Measurements from ENCODE around the gene KCNN3.

The KCNN3 gene

DNA sequence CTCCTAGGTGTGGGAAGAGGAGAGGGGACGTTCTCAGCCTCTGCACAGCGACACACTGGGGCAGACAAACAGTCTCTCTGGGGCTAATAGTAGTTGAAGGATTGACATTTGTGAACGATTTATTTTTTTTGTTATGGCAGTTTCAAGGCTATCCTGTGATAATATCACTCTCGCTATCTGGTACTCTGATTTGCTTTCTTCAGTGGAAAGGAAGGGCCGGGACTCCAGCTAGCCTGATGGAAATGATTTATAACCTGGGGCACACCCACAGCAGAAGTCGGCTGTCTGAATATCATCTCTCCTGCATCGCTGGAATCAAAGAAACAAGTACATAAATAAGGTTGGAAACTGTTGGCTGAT lies 122.7 kb downstream of the KCNN3 start:
- no peak for TF ChIP-seq ZNF560 (tag by site-specific recombination; IDR thresholded peaks at IDR 0.05; ENCODE audit: borderline replicate concordance)
- 0 out of 2 replicates have a peak, but pooled peaks have one; percentile 14 for TF ChIP-seq KLF10 (tag by site-specific recombination; IDR thresholded peaks at IDR 0.05)
- TF ChIP-seq ZFP37 (tag by site-specific recombination; IDR thresholded peaks at IDR 0.05): no peak
- no peak for TF ChIP-seq ZNF596 (tag by site-specific recombination; IDR thresholded peaks at IDR 0.05)
- TF ChIP-seq, protein P1, sequence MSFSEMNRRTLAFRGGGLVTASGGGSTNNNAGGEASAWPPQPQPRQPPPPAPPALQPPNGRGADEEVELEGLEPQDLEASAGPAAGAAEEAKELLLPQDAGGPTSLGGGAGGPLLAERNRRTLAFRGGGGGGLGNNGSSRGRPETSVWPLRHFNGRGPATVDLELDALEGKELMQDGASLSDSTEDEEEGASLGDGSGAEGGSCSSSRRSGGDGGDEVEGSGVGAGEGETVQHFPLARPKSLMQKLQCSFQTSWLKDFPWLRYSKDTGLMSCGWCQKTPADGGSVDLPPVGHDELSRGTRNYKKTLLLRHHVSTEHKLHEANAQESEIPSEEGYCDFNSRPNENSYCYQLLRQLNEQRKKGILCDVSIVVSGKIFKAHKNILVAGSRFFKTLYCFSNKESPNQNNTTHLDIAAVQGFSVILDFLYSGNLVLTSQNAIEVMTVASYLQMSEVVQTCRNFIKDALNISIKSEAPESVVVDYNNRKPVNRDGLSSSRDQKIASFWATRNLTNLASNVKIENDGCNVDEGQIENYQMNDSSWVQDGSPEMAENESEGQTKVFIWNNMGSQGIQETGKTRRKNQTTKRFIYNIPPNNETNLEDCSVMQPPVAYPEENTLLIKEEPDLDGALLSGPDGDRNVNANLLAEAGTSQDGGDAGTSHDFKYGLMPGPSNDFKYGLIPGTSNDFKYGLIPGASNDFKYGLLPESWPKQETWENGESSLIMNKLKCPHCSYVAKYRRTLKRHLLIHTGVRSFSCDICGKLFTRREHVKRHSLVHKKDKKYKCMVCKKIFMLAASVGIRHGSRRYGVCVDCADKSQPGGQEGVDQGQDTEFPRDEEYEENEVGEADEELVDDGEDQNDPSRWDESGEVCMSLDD (tag by site-specific recombination; IDR thresholded peaks at IDR 0.05): no peak
- TF ChIP-seq OSR2 (tag by site-specific recombination; IDR thresholded peaks at IDR 0.05): no peak
- TF ChIP-seq ZNF791 (tag by site-specific recombination; IDR thresholded peaks at IDR 0.05): no peak
- no peak for TF ChIP-seq ZNF521 (tag by site-specific recombination; IDR thresholded peaks at IDR 0.05)
- TF ChIP-seq ZXDB (tag by site-specific recombination; IDR thresholded peaks at IDR 0.05): no peak
- TF ChIP-seq ZNF701 (tag by site-specific recombination; IDR thresholded peaks at IDR 0.05): no peak
- TF ChIP-seq ZNF175 (tag by site-specific recombination; IDR thresholded peaks at IDR 0.05): no peak
- TF ChIP-seq TSHZ1 (tag by site-specific recombination; IDR thresholded peaks at IDR 0.05; ENCODE audit: borderline replicate concordance): no peak
- peak; percentile 93 for TF ChIP-seq PRDM4 (tag by site-specific recombination; IDR thresholded peaks at IDR 0.05)
- no peak for TF ChIP-seq ZNF37A (tag by site-specific recombination; IDR thresholded peaks at IDR 0.05)
- Histone ChIP-seq H3K27ac (ENCODE audit: extremely low read depth, low read depth, low read length) (no peak overlapping the region), H3K36me3 (ENCODE audit: control insufficient read depth in 2 of 2, insufficient read depth in 1 of 2, low read length in 2 of 2) (no peaks in the 10 kb centered on the region), H3K4me3 (ENCODE audit: low read depth, low read length) (no peak overlapping the region), H3K9me3 (ENCODE audit: control insufficient read depth, insufficient read depth, low read depth, low read length) (no peaks in the 10 kb centered on the region), H3K4me1 (ENCODE audit: control insufficient read depth, insufficient read depth, low read length) (no peaks in the 10 kb centered on the region)
- POLR2A ChIA-PET: interaction anchor here (1.4 kb wide), 1 partner anchor 44 kb away, joined by 3 read pairs; no protein-coding TSS in a partner anchor
- CTCF ChIA-PET: interaction anchor here (1.1 kb wide), 1 partner anchor 174 kb away, joined by 3 read pairs; no protein-coding TSS in a partner anchor

DNA sequence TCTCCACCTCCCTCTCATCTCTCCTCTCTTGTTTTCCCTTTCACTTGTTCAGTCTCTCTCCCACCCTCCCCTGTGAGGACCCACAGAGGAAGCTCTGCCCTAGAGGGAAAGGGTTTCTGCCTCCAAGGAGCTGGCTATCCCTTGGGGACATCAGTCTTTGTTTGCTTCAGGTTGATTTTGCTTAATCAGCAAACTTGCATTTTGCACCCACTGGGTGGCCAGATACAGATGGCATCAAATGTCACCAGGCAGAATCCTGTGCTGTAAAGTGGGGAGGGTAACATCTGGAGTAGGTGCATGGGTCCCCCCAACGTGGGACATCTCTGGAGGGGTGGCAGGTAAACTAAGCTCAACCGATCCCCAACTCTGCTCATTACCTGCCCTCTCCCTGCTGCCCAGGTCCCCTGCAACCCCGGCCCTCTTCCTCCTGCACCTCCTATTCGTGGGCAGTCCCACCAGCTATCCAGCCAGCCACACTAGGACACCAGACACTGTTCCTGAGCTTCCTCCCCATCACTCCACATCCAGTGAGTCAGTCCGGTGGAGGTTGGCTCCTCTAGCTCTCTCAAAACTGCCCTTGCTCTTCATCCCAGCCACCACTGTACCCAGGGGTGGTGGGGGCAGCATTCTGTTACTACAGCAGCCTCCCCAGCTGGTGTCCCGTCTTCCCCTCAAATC lies 123.3 kb downstream of the KCNN3 start:
- CTCF ChIA-PET: interaction anchor here (0.5 to 0.7 kb wide), 2 partner anchors 27 to 315 kb away, joined by 4 to 6 read pairs; no protein-coding TSS in a partner anchor
- Histone ChIP-seq H3K9me3 (ENCODE audit: control insufficient read depth, insufficient read depth, low read depth, low read length) (no peaks in the 10 kb centered on the region), H3K27ac (ENCODE audit: extremely low read depth, low read depth, low read length) (no peak overlapping the region), H3K36me3 (ENCODE audit: control insufficient read depth in 2 of 2, insufficient read depth in 1 of 2, low read length in 2 of 2) (no peaks in the 10 kb centered on the region), H3K4me3 (ENCODE audit: low read depth, low read length) (no peak overlapping the region), H3K4me1 (ENCODE audit: control insufficient read depth, insufficient read depth, low read length) (no peaks in the 10 kb centered on the region)
- POLR2A ChIA-PET: interaction anchor here (1.4 kb wide), 1 partner anchor 45 kb away, joined by 3 read pairs; no protein-coding TSS in a partner anchor
- TF ChIP-seq ZSCAN23 (tag by site-specific recombination; IDR thresholded peaks at IDR 0.05) (no peak), ZSCAN30 (tag by site-specific recombination; IDR thresholded peaks at IDR 0.05) (no peak), ZNF791 (tag by site-specific recombination; IDR thresholded peaks at IDR 0.05) (no peak), ZNF18 (tag by site-specific recombination; IDR thresholded peaks at IDR 0.05) (no peak), ZFHX2 (tag by site-specific recombination; conservative IDR thresholded peaks at IDR 0.05) (no peak), ZNF350 (tag by site-specific recombination; IDR thresholded peaks at IDR 0.05) (no peak), ZNF792 (tag by site-specific recombination; IDR thresholded peaks at IDR 0.05) (no peak), PRDM10 (tag by site-specific recombination; IDR thresholded peaks at IDR 0.05) (peak; percentile 97)
